LoVo (cell line): ENCODE results near the gene ATXN7L1.
"Not testable (repeated sequence)": the region's sequence is repeated elsewhere in the genome, so short reads cannot be mapped to it uniquely, and the experiment has no call there.

ENCODE experiments used
- DNase-seq: peaks from one replicate; pipeline ENCODE4 v3.0.0-alpha.2; 2016; ENCODE audit warnings: low spot score

The ATXN7L1 gene

GRCh38 chr7:105860793-105861192, 15.6 kb downstream of the ATXN7L1 start:
- no peak for DNase-seq

- no peak for DNase-seq
Observed at GRCh38 chr7:105857009-105857952, 19.1 kb downstream of the ATXN7L1 start.

GRCh38 chr7:105854498-105854897, 21.9 kb downstream of the ATXN7L1 start:
- no peak for DNase-seq

- no peak for DNase-seq
Observed at GRCh38 chr7:105853931-105854419, 22.4 kb downstream of the ATXN7L1 start.

GRCh38 chr7:105851064-105851463, 25.3 kb downstream of the ATXN7L1 start:
- no peak for DNase-seq

GRCh38 chr7:105849122-105849855, 27.1 kb downstream of the ATXN7L1 start:
- no peak for DNase-seq

GRCh38 chr7:105846404-105846803, 30.0 kb downstream of the ATXN7L1 start:
- no peak for DNase-seq

GRCh38 chr7:105844681-105845080, 31.7 kb downstream of the ATXN7L1 start:
- not testable (repeated sequence) for DNase-seq

- no peak for DNase-seq
Observed at GRCh38 chr7:105841866-105842265, 34.5 kb downstream of the ATXN7L1 start.

- no peak for DNase-seq
Observed at GRCh38 chr7:105840981-105841749, 35.2 kb downstream of the ATXN7L1 start.

- DNase-seq, result no peak
Observed at GRCh38 chr7:105839266-105839665, 37.1 kb downstream of the ATXN7L1 start.

GRCh38 chr7:105838627-105839231, 37.7 kb downstream of the ATXN7L1 start:
- peak; percentile 54 for DNase-seq

- DNase-seq, result no peak
Observed at GRCh38 chr7:105837765-105838626, 38.4 kb downstream of the ATXN7L1 start.

- no peak for DNase-seq
Observed at GRCh38 chr7:105835441-105835840, 41.0 kb downstream of the ATXN7L1 start.

GRCh38 chr7:105831824-105832535, 44.4 kb downstream of the ATXN7L1 start:
- no peak for DNase-seq

- DNase-seq, result no peak
Observed at GRCh38 chr7:105831302-105831620, 45.1 kb downstream of the ATXN7L1 start.

- peak; percentile 94 for DNase-seq
Observed at GRCh38 chr7:105830405-105831301, 45.7 kb downstream of the ATXN7L1 start.

- no peak for DNase-seq
Observed at GRCh38 chr7:105829681-105830322, 46.6 kb downstream of the ATXN7L1 start.

- DNase-seq, result no peak
Observed at GRCh38 chr7:105828141-105828540, 48.3 kb downstream of the ATXN7L1 start.
